OCI-LY3 (cell line): ENCODE measurements around the gene SCN4B.

Source experiments
- CTCF ChIP-seq: fragments of 200-600, 300-600 bp; sonication (generic); IDR thresholded peaks from 2 replicates; pipeline ENCODE4 v1.5.1; 2014; ENCODE audit warnings: antibody characterized with exemption, low read length, low read depth
- EZH2phosphoT487 ChIP-seq: fragments of 200-600 bp; shearing (Covaris generic); IDR thresholded peaks from 2 replicates; pipeline ENCODE4 v1.6.1; 2018; ENCODE audit warnings: antibody characterized with exemption, mixed run types, low read depth

- no peak for TF ChIP-seq CTCF
- no peak for TF ChIP-seq EZH2phosphoT487
Observed at GRCh38 chr11:118102721-118103261, 49.8 kb downstream of the SCN4B start.
